Measurements from ENCODE around the gene SND1. TPM values are rescaled to one million over a fixed set of nuclear protein-coding genes. Genes with fewer than 3 reads are reported as not detected.

Gene SND1
- polyA plus RNA-seq, 3 donors: 138 to 152 (median 150) TPM

DNA sequence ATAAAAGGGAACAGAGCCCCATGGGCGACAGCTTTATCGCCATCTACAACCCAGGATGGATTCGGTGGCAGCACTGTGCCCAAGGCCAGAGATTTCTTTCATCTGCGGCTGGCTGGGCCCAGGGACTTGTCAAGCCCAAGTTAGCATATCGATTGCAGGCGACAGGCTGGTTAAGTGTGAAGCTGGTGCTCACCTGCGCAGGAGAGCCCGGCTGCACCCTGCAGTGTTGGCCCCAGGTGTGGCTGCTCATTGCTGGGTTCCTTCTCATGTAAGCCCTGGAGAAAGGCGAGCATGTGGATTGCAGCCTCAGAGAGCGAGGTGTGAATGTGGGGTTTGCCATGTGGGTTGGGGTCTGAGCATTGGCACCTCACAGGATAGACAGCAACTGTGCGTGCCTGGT, 419.8 kb downstream of the SND1 start:
- DNase-seq (ENCODE audit: extremely low read depth in 1 of 11, low read depth in 9 of 11, low spot score in 4 of 11): no peak

GRCh38 chr7:128073671-128074310, 421.8 kb downstream of the SND1 start:
- no peak for DNase-seq (ENCODE audit: extremely low read depth in 1 of 11, low read depth in 9 of 11, low spot score in 4 of 11)

DNA sequence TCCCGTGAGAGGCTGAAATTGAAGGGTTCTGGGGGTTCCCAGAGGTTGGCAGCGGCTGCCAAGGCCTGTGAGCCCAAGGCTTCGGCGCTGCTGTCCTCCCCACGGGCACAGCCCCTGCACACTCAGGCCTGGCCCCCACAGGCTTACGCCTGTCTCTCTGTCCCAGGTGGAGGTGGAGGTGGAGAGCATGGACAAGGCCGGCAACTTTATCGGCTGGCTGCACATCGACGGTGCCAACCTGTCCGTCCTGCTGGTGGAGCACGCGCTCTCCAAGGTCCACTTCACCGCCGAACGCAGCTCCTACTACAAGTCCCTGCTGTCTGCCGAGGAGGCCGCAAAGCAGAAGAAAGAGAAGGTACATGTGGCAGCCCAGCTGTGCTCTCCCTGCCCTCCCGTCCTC, 422.3 kb downstream of the SND1 start:
- no peak for DNase-seq (ENCODE audit: extremely low read depth in 1 of 11, low read depth in 9 of 11, low spot score in 4 of 11)

DNA sequence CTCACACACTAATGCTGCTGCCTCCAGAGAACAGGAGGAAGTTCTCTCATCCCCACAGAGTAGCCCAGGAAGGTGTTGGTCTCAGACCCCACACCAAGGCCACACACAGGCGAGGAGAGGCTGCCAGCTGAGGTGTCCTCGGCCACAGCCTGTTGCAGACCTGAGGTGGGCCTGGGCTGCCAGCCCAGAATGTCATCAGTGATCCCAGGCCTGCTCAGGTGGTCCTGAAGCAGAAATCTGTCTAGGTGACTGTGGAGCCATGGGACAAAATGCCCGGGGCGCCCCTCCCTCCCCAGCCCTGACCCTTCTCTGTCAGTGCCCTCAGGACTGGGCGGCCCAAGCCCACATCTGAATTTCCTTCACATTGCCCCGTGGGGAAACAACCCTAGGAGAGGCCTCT, 422.7 kb downstream of the SND1 start:
- DNase-seq (ENCODE audit: extremely low read depth in 1 of 11, low read depth in 9 of 11, low spot score in 4 of 11): no peak

DNA sequence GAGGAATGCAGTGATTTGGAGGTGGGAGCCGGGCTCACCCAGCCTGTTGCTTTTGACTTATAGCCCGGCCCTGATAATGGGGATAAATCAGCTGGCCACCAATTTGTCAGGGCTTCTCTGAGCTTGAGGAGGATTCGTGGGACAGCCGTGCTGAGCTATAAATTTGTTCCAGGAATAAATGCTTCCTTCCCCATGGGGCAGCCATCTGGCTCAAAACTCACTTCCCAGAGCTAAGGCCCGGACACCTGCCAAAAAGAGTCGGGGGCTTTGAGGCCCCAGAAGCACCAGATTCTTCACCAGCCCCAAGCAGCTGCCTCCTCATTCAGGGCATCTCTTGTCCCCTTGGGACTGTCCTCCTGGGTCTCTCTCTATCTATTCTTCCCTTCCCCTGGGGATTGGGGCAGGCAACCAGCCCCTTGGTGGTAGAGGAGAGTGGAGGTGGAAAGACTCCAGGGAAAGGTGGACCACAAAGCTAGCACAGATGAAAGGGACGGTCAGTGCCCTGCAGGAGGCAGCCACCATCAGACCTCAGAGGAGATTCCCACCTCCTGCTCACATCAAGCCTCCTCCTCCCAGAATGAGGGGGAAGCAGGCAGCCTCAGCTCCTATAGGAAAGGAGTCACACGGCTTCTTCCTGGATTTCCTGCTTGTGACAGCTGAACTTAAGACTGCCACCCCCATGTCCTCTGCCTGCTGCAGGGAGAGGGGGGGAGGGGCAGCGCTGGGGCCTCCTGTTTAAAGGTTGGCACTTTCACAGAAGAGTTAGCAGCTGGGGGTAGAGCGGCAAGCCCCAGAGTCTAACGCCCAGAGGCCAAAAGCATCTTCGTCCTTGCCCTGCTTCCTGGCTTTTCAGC, 423.5 kb downstream of the SND1 start:
- DNase-seq (ENCODE audit: extremely low read depth in 1 of 11, low read depth in 9 of 11, low spot score in 4 of 11): peak in 1 of 11 donors; percentile 23

GRCh38 chr7:128076196-128076795, 424.3 kb downstream of the SND1 start:
- DNase-seq (ENCODE audit: extremely low read depth in 1 of 11, low read depth in 9 of 11, low spot score in 4 of 11): no peak

- DNase-seq (ENCODE audit: extremely low read depth in 1 of 11, low read depth in 9 of 11, low spot score in 4 of 11): no peak
Observed at GRCh38 chr7:128076796-128077271, 424.8 kb downstream of the SND1 start.

GRCh38 chr7:128078309-128078708, 426.3 kb downstream of the SND1 start:
- DNase-seq (ENCODE audit: extremely low read depth in 1 of 11, low read depth in 9 of 11, low spot score in 4 of 11): no peak

DNA sequence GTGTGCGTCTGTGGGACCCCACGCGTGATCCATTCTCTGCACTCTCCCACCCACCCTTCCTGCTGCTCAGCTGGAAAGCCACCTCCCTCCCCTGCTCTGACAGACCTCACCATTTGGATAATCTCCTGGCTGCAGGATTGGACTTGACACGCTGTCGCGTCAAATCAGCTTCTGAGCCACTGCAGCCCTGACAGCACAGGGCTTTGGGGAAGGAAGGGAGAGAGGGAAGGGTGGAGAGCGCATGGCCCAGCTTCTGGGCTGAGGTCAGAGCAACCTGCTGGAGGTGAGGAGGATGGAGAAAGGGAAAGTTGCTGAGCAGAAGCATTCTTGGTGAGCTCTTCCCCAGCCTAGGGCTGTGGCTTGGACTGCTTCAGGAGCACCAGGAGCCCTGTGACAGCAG, 428.2 kb downstream of the SND1 start:
- DNase-seq (ENCODE audit: extremely low read depth in 1 of 11, low read depth in 9 of 11, low spot score in 4 of 11): no peak

- DNase-seq (ENCODE audit: extremely low read depth in 1 of 11, low read depth in 9 of 11, low spot score in 4 of 11): no peak
Observed at GRCh38 chr7:128081351-128081750, 429.4 kb downstream of the SND1 start.

DNA sequence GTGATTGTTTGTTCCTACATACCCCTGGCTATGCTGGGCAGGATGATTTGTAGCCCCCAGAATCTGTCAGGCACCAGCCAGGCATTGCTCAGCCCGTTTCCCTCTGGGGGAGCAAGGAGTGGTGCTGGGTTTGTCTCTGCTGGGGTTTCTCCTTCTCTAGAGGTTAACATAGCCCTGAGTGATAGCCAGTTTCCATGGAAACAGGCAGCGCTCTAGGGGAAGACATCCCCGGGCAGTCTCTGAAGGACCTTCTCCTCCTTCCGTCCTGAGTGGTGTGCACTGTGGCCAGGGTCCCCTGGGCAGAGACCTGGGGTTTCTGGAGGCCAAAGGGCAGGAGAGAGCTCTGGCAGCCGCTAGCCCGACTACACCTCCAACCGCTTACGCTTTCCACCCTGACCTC, 429.8 kb downstream of the SND1 start:
- no peak for DNase-seq (ENCODE audit: extremely low read depth in 1 of 11, low read depth in 9 of 11, low spot score in 4 of 11)

- DNase-seq (ENCODE audit: extremely low read depth in 1 of 11, low read depth in 9 of 11, low spot score in 4 of 11): no peak
Observed at GRCh38 chr7:128082431-128082830, 430.4 kb downstream of the SND1 start.

GRCh38 chr7:128084896-128085608, 433.1 kb downstream of the SND1 start:
- DNase-seq (ENCODE audit: extremely low read depth in 1 of 11, low read depth in 9 of 11, low spot score in 4 of 11): peak in 10 of 11 donors; percentile 42 to 70 (median 62)

DNA sequence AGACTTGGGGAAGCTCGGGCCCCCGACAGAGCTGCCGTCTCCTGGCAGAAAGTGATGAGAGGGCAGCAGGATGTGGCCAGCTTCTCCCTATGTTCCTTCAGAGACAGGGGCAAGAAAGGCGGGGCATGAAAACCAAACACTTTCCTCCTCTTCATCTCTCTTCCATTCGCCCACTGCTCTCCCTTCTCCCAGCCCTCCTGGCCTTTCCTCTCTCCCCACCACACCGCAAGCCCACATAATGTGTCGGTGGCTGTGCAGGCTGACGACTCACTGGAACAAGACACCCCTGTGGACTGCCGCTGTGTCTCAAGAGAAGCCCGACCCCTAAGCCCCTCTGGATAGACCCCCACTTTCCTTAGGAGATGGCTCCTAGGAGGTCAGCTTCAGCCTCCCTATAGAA, 438.5 kb downstream of the SND1 start:
- DNase-seq (ENCODE audit: extremely low read depth in 1 of 11, low read depth in 9 of 11, low spot score in 4 of 11): no peak

DNA sequence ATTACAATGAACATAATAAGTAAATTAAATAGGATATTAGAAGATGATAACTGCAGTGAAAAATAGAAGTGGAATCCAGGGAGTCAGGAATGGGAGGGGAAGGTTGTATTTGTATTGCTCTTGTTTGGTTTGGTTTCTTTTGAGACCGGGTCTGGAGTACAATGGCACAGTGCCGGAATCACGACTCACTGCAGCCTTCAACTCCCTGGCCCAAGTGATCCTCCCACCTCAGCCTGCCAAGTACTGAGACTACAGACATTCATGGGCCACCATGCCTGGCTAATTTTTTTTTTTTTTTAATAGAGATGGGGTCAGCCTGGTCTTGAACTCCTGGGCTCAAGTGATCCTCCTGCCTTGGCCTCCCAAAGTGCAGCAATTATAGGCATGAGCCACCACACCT, 439.1 kb downstream of the SND1 start:
- no peak for DNase-seq (ENCODE audit: extremely low read depth in 1 of 11, low read depth in 9 of 11, low spot score in 4 of 11)

- no peak for DNase-seq (ENCODE audit: extremely low read depth in 1 of 11, low read depth in 9 of 11, low spot score in 4 of 11)
Observed at GRCh38 chr7:128092221-128092620, 440.2 kb downstream of the SND1 start.

- no peak for DNase-seq (ENCODE audit: extremely low read depth in 1 of 11, low read depth in 9 of 11, low spot score in 4 of 11)
Observed at GRCh38 chr7:128093614-128094570, 441.9 kb downstream of the SND1 start.

DNA sequence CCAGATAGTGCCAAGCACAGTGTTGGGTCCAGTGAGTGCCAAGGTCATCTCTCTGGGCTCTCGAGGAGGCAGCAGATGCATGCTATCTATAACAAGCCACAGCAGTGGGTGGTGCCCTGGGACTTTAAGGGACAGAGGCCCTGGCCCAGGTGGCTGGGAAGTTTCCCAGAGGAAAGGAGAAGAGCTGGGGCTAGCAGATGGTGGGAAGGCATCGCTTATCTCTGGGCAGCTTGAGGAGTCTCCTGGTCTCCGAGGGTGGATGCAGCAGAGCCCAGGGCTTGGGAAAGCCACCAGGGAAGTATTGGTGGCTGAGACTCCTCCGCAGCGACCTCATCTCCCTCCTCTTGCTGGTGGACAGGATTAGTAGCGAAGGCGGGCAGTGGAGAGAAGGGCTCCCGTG, 442.7 kb downstream of the SND1 start:
- no peak for DNase-seq (ENCODE audit: extremely low read depth in 1 of 11, low read depth in 9 of 11, low spot score in 4 of 11)
